ENCODE data around the gene BRD7. TPM values are rescaled to one million over a fixed set of nuclear protein-coding genes. Genes with fewer than 3 reads are reported as not detected.

BRD7 gene
- total and polyA plus RNA-seq, 2 donors (not counting 3 experiments of a cell fraction or from before 2014, with no cell fraction given), result 17.1 to 69.1 TPM

- Histone ChIP-seq H2AFZ (ENCODE audit: low read depth, low read length) (no peak overlapping the region), H3K4me3 (replicated peaks in 1 of 3; ENCODE audit: insufficient read depth in 1 of 3, low read depth in 1 of 3, low read length in 3 of 3) (no peak overlapping the region), H3K9ac (replicated peaks; ENCODE audit: extremely low read depth, insufficient read depth, low read length) (no peak overlapping the region), H3K4me1 (ENCODE audit: control insufficient read depth, extremely low read depth, insufficient read depth, low read length) (no peaks in the 10 kb centered on the region), H3K27ac (ENCODE audit: insufficient read depth, low read depth, low read length) (no peak overlapping the region), H3K9me3 (replicated peaks; ENCODE audit: control insufficient read depth, insufficient read depth, low read length) (no peaks in the 10 kb centered on the region), H3K79me2 (ENCODE audit: control insufficient read depth, insufficient read depth, low read length) (no peaks in the 10 kb centered on the region), H4K20me1 (replicated peaks; ENCODE audit: control insufficient read depth, extremely low read depth, insufficient read depth, low read length) (no peaks in the 10 kb centered on the region), H3K27me3 (ENCODE audit: control insufficient read depth in 2 of 2, insufficient read depth in 2 of 2, low read length in 2 of 2) (peaks cover 2 to 5% of the 10 kb centered on the region in 2 experiments), H3K9me1 (replicated peaks; ENCODE audit: control insufficient read depth, extremely low read depth, insufficient read depth, low read length) (no peaks in the 10 kb centered on the region), H3K4me2 (ENCODE audit: insufficient read depth, low read length) (no peak overlapping the region), H3K36me3 (ENCODE audit: control insufficient read depth in 2 of 2, extremely low read depth in 1 of 2, insufficient read depth in 2 of 2, low read length in 2 of 2) (no peaks in the 10 kb centered on the region)
- dilution Hi-C loops (cut with MboI; ENCODE audit: extremely low pct_ligation_motif_present, low sequenced_read_pairs), result no loop called here
- TF ChIP-seq CTCF (IDR thresholded peaks at IDR 0.05; ENCODE audit: extremely low read depth in 1 of 2, insufficient read depth in 1 of 2, low read depth in 1 of 2, low read length in 2 of 2) (no peak), EZH2 (IDR thresholded peaks at IDR 0.05; ENCODE audit: borderline replicate concordance, low read depth, low read length, severe bottlenecking) (no peak), JUN (IDR thresholded peaks at IDR 0.05; ENCODE audit: borderline replicate concordance, insufficient read depth, insufficient read length, low read depth) (no peak), POLR2AphosphoS5 (IDR thresholded peaks at IDR 0.05; ENCODE audit: insufficient read depth, low read depth, low read length) (no peak)
- no peak for DNase-seq (ENCODE audit: low read depth, low spot score)
- POLR2A ChIA-PET, result no interaction called here
- intact Hi-C loops (cut with micrococcal nuclease), result no loop called here
- FAIRE-seq, result no peak
- no TSS peak for BruUV-seq (replicated peaks)
- CTCF ChIA-PET, result interaction anchor here (0.9 to 2.9 kb wide), 3 partner anchors 22 to 429 kb away, joined by 3 to 9 read pairs (median 8); no protein-coding TSS in a partner anchor
These were observed 8.2 kb upstream of the BRD7 start for GRCh38 chr16:50377001-50377400.

GRCh38 chr16:50373780-50374179, 5.0 kb upstream of the BRD7 start:
- CTCF ChIA-PET, result interaction anchor here (1.3 to 6.8 kb wide), 3 partner anchors 19 to 433 kb away, joined by 3 to 53 read pairs (median 14); no protein-coding TSS in a partner anchor
- no peak overlapping the region for H3K9ac ChIP-seq (replicated peaks; ENCODE audit: extremely low read depth, insufficient read depth, low read length)
- H3K27ac ChIP-seq (ENCODE audit: insufficient read depth, low read depth, low read length), result no peak overlapping the region
- H3K4me2 ChIP-seq (ENCODE audit: insufficient read depth, low read length), result no peak overlapping the region
- H3K4me3 ChIP-seq (replicated peaks in 1 of 3; ENCODE audit: insufficient read depth in 1 of 3, low read depth in 1 of 3, low read length in 3 of 3), result no peak overlapping the region
- no peaks in the 10 kb centered on the region for H3K4me1 ChIP-seq (ENCODE audit: control insufficient read depth, extremely low read depth, insufficient read depth, low read length)
- POLR2A ChIA-PET, result interaction anchor here (0.6 kb wide), 1 partner anchor 1763 kb away, joined by 9 read pairs; no protein-coding TSS in a partner anchor
- no peak for TF ChIP-seq POLR2AphosphoS5 (IDR thresholded peaks at IDR 0.05; ENCODE audit: insufficient read depth, low read depth, low read length)
- no peak for TF ChIP-seq JUN (IDR thresholded peaks at IDR 0.05; ENCODE audit: borderline replicate concordance, insufficient read depth, insufficient read length, low read depth)
- no peak for TF ChIP-seq FOS (IDR thresholded peaks at IDR 0.05; ENCODE audit: borderline replicate concordance, insufficient read depth, low read length)
- no peak for TF ChIP-seq POLR2A (IDR thresholded peaks at IDR 0.05; ENCODE audit: low read depth, low read length)
- no peak for TF ChIP-seq EZH2 (IDR thresholded peaks at IDR 0.05; ENCODE audit: borderline replicate concordance, low read depth, low read length, severe bottlenecking)
- no peak for TF ChIP-seq MYC (IDR thresholded peaks at IDR 0.05; ENCODE audit: low read depth, low read length)
- no peak for TF ChIP-seq MAX (IDR thresholded peaks at IDR 0.05; ENCODE audit: insufficient read depth, insufficient read length)
- no peak for TF ChIP-seq GATA2 (IDR thresholded peaks at IDR 0.05; ENCODE audit: insufficient read depth, insufficient read length, low read depth, low read length)
- no peak for TF ChIP-seq CTCF (IDR thresholded peaks at IDR 0.05; ENCODE audit: extremely low read depth in 1 of 2, insufficient read depth in 1 of 2, low read depth in 1 of 2, low read length in 2 of 2)
- DNase-seq (ENCODE audit: low read depth, low spot score), result no peak
- H3K9me1 ChIP-seq (replicated peaks; ENCODE audit: control insufficient read depth, extremely low read depth, insufficient read depth, low read length), result no peaks in the 10 kb centered on the region
- H3K9me3 ChIP-seq (replicated peaks; ENCODE audit: control insufficient read depth, insufficient read depth, low read length), result no peaks in the 10 kb centered on the region
- intact Hi-C loops (cut with micrococcal nuclease) (loop anchor here (2.0 kb wide), 1 partner anchor 367 kb away; no protein-coding TSS in a partner anchor), dilution Hi-C loops (cut with MboI; ENCODE audit: extremely low pct_ligation_motif_present, low sequenced_read_pairs) (no loop called here)
- no peak overlapping the region for H2AFZ ChIP-seq (ENCODE audit: low read depth, low read length)
- H3K79me2 ChIP-seq (ENCODE audit: control insufficient read depth, insufficient read depth, low read length), result no peaks in the 10 kb centered on the region
- BruUV-seq (replicated peaks), result no TSS peak
- no peaks in the 10 kb centered on the region for H3K36me3 ChIP-seq (ENCODE audit: control insufficient read depth in 2 of 2, extremely low read depth in 1 of 2, insufficient read depth in 2 of 2, low read length in 2 of 2)
- H3K27me3 ChIP-seq (ENCODE audit: control insufficient read depth in 2 of 2, insufficient read depth in 2 of 2, low read length in 2 of 2), result peaks cover 2 to 5% of the 10 kb centered on the region in 2 experiments
- FAIRE-seq, result no peak
- H4K20me1 ChIP-seq (replicated peaks; ENCODE audit: control insufficient read depth, extremely low read depth, insufficient read depth, low read length), result no peaks in the 10 kb centered on the region
